Caki2 (cell line): ENCODE results near the gene FRRS1L. TPM values are rescaled to one million over a fixed set of nuclear protein-coding genes. Genes with fewer than 3 reads are reported as not detected.

Source experiments
- DNase-seq: peaks from one replicate; pipeline ENCODE4 v3.0.0-alpha.2; 2015; ENCODE audit warnings: low read depth
- in situ Hi-C: cut with HindIII; loops from 2 replicates; pipeline ENCODE4 v1.10.0; 2016; ENCODE audit warnings: low sequenced_read_pairs, low pct_unique_long_range_greater_than_20kb, mixed read lengths
- total RNA-seq: library from RNA; depleted of rRNA; stranded (reverse); fragments of >200 nt; shearing (Covaris generic); gene quantifications from 2 replicates; pipeline ENCODE4 v1.2.3, GENCODE V29; 2014; ENCODE audit warnings: low replicate concordance

The FRRS1L gene
- total RNA-seq, 1 experiment from 2014 or later = not detected

DNA sequence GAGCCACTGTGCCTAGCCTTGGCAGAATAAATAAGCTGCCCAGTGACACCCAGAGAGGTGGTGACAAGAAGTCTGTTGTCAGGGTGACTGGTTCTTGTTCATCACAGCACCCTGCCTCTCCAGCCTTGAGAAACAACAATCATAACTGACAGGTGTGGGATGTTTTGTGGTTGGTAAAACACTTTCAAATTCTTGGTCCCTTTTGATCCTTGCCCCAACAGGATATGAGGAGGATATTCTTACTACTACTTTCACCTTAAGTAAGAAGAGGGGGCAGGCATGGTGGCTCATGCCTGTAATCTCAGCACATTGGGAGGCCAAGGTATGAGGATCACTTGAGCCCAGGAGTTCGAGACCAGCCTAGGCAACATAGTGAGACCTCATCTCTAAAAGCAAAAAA, 14.2 kb upstream of the FRRS1L start:
- no peak for DNase-seq
- in situ Hi-C loops = no loop called here

DNA sequence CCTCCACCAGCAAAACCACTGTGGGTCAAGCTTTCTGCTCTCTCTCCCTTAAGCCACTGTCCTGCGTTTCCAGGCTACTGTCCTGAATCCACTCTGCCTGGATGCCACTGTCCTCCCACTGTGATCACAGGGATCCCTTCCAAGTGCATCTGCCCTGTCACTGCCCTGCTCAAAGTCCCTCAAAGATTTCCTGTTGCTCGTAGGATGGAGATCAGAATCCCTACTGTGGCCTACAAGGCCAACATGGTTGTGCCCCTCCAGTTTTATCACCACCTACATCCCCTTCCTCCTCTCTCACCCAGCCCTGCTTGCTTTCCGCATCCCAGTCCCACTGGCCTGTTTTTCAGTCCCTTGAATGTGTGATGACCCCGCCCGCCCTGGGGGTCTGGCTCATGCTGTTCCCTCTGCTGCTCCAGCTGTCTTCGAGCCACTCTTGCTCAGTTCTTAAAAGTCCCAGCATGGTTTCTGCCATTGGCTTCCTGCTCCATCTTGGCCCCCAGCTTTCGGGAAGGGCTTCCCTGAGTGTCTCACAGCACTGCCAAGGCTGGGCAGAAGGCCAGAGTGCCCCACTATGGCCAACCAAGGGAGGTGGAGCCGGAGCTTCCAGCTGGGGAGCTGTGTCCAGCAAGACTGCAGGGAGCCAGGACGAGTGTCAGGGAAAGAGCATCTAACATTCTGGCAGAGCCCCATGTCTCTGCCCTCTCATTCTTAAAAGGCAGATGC, 12.9 kb upstream of the FRRS1L start:
- no peak for DNase-seq
- in situ Hi-C loops = no loop called here

DNA sequence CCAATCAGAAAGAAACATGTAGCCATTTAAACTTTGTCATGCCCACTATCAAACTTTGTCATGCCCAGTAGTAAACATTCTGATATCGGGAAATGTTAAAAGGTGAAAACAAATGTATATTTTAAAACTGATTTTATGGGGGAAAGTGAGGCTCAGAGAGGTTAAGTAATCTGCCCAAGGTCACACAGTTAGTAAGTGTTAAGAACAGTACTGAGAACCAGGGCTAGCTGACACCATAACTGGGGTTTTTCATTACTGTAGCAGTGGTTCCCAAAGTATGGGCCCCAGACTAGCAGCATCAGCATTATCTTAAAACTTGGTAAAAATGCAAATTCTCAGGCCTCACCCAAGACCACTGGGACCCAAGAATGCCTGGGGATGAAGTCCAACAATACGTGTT, 9.9 kb upstream of the FRRS1L start:
- DNase-seq = no peak
- in situ Hi-C loops = no loop called here

DNA sequence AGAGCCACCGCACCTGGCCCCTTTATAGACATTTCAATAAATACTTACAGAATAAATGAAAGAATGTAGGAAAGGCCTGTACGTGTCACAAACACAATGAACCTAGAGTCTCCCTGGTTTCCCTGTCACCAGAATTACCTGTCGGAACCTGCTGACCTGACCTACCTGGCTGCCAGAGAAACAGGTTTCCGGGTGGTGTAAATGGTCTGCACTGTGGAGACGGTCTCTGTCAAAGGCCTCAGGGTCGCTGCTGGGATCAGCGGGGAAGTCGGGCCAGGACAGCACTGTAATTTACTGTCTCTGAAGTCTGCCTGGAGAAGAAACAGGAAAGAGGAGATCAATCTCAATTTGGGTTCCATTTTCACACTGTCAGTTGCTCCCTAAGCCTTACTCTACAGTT, 9.3 kb upstream of the FRRS1L start:
- in situ Hi-C loops = no loop called here

DNA sequence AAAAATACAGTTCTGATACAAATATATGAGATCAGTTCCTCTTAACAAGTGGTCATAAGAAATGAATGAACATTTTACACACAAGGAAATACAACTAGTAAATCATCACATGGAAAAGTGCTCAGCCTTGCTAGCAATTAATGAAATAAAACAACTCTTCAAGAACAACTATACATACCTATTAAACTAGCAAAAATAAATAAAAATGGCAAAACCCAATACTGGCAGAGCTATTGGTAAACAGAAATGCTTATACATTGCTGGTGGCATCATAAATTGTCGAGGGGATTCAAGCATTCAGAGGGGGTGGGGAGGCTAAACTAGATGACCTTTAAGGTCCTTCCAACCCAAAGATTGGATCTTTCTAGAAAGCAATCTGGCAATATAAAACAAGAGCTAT, 5.9 kb upstream of the FRRS1L start:
- in situ Hi-C loops = no loop called here
- no peak for DNase-seq

More for the DNA sequence above, 9.3 kb upstream of the FRRS1L start:
- DNase-seq = no peak

DNA sequence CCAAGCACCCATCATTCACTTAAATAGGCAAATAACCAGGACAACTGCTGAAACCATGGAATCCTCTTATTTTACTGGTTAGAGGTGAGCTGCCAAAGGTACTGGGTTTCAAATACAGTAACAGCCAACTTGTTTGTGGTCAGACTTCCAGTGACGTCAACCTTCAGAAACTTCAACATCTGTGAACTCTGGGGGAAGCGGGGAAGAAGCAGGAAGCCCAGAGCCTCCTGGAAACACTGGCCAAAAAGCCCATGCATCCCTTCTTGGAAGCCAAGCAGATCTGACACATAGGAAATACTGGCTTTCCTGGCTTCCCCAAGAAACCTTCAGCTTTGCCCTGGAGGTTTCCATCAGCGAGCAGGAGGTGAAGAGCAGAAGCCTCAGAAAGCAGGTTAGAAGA, 4.9 kb upstream of the FRRS1L start:
- no peak for DNase-seq
- in situ Hi-C loops = no loop called here

DNA sequence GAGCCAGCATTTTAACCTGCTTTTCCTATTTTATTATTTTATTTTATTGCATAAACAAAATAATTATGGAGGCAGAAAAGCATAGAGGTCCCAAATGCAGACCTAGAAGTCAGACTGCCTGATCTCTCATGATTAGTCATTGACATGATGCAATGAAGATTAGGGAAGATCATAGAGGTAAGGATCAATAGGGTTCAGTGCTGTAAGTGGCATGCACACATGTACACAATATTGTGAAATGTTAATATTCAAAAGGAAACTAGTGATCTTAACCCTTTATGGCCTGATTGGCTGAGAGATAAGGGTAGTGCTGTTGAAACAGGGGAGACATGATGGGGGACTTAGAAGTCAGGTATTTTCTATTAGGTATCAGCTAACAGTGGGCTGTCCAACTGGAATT, 1.1 kb upstream of the FRRS1L start:
- DNase-seq = no peak
- in situ Hi-C loops = no loop called here

DNA sequence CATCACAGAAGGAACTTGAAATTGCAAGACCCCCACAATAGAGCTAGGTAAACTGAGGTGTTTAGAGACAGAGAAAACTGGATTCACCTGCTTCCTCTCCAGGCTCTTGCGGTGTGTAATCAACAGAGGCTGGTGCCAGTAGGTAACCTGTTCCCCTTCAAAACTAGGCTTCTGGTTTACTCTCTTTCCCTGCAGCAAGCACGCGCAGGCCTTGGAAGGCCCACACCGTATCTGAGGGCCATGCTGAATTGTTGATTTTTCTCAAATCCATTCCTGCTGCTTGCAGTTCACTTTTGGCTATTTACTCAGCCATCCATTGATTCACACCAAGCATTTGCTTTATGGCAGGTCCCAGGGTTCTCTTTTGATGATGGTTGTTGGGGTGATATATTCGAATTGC, 667 bp upstream of the FRRS1L start:
- in situ Hi-C loops = no loop called here
- DNase-seq = no peak

DNA sequence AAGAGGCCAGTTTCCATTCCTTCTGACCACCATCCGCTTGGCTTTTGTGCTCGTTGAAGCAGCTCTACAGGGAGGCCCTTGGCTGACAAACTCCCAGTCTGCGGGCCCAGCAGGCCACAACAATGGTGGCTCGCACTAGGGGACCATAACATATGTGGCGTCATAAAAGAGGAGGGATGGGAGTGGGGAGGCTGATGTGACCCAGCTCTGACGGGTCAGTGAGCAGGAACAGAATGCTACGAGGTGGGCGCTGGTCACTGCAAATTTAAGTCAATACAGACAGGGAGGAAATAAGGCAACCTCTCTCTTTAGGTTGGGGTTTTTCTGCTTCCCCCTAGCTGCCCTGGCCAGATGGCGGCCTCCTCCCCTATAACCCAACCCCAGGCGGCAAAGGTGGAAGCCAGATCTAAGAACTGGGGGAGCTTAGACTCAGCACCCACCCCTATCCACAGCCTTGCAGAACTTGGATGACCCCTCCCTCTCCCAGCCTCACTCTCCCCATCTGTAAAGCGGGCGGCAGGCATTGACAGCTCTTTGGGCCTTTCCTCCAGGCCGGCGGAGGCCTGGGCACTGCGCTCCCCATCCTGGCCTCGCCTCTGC, 778 bp downstream of the FRRS1L start:
- in situ Hi-C loops = no loop called here
- no peak for DNase-seq

DNA sequence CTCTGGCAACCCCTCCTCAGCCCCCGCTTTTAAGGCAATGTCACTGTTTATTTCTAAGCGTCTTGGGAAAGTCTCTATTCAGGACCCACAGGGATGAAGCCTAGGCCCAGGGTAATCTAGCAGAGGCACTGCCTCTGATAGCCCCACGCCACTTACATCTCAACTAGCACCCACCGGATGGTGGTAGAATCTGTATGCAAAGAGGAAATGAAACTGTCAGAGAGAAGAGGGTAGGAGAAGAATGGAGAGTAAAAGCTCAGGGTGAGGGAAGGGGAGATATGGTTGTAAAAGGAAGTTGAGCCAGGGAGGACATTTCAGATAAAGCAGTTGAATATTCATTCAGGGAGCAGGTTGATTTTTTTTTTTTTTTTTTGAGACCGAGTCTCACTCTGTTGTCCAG, 3.0 kb downstream of the FRRS1L start:
- in situ Hi-C loops = no loop called here
- DNase-seq = no peak

DNA sequence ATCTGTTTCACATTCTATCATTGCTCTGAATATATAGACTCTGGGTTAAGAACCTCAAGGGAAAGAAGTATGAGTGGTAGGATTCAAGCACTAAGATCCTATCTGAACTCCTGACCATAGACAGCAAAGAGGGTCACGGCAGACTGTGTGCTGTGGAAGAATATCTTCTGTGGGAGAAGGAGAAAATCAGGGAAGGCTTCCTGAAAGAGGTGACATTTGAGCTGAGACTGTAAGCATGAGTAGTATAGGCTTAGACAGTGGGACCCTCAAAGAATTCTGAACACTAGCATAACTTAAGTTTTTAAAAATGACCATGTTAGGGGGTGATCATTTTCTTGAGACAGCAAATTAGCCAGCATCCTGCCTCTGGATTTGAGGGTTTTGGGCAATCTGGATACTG, 3.9 kb downstream of the FRRS1L start:
- no peak for DNase-seq
- in situ Hi-C loops = no loop called here

DNA sequence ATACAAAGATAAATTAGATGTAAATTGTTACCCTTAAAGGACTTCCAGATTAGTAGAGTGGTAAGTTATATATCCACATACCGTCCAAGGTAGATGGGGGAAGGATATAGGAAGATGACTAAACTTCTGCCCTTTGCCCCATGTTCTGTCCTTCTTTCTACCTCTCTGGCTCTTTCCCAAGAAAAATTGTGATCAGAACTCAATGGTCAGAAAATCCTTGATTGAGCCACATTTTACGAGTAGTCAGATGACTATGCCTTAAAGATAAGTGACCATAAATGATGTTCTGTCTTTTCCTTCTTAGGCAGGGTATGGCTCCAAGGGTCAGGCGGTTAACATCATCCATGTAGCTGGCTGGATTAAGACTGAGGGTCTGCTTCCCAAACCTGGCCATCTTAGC, 4.4 kb downstream of the FRRS1L start:
- in situ Hi-C loops = no loop called here

DNA sequence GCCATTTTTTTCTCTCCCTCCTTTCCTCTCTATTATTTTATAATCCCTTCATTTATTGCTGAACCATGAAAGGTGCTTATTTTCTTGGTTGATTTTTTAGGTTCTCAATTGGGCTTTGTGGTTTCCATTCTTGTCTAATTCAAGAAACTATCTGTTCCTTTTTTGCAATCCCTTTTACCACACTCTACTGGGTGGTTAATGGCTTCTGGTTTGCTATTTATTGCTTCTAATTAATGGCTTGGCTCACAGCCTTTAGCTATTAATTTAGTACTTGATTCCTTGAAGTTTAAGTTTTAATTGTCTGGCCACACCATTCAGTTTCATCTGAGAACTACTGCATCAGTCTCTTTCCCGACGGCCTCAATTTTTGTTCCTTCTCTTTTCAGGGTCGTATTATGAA, 5.6 kb downstream of the FRRS1L start:
- DNase-seq = no peak
- in situ Hi-C loops = no loop called here

More for the DNA sequence above, 4.4 kb downstream of the FRRS1L start:
- no peak for DNase-seq

DNA sequence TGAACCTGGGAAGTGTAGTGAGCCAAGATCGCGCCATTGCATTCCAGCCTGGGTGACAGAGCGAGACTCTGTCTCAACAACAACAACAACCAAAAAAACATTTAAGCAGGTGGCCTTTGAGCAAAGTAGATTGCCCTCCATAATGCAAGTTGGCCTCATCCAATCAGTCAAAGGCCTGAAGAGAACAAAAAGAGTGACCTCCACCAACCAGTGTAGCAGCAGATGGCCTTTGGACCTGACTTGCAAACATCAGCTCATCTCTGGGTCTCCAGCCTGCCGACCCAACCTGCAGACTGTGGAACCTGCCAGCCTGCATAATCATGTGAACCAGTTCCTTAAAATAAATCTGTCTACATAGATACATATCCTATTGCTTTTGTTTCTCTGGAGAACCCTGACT, 7.5 kb downstream of the FRRS1L start:
- in situ Hi-C loops = no loop called here
- no peak for DNase-seq

DNA sequence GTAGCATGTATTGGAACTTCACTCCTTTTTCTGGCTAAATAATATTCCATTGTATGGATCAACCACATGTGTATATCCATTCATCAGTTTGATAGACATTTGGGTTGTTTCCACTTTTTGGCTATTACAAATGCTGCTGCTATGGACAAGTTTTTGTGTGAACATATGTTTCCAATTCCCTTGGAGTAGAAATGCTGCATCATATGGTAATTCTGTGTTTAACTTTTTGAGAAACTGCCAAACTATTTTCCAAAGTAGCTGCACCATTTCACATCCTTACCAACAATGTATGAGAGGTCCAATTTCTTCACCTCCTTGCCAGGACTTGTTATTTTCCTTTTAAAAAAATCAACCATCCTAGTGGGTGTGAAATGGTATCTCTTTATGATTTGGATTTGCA, 8.4 kb downstream of the FRRS1L start:
- in situ Hi-C loops = no loop called here
- no peak for DNase-seq

DNA sequence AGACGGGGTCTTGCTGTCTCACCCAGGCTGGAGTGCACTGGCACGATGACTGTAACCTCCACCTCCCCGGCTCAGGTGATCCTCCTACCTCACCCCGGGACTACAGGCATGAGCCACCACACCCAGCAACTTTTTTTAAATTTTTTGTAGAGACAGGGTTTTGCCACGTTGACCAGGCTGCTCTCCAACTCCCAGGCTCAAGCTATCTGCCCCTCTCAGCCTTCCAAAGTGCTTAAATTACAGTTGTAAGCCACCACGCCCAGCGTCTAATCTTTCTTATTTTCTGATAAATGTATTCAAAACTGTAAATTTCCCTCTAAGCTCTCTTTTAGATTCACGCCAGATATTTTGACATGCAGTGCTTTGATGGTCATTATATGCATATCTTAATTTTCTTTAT, 10.3 kb downstream of the FRRS1L start:
- in situ Hi-C loops = no loop called here
- DNase-seq = no peak

DNA sequence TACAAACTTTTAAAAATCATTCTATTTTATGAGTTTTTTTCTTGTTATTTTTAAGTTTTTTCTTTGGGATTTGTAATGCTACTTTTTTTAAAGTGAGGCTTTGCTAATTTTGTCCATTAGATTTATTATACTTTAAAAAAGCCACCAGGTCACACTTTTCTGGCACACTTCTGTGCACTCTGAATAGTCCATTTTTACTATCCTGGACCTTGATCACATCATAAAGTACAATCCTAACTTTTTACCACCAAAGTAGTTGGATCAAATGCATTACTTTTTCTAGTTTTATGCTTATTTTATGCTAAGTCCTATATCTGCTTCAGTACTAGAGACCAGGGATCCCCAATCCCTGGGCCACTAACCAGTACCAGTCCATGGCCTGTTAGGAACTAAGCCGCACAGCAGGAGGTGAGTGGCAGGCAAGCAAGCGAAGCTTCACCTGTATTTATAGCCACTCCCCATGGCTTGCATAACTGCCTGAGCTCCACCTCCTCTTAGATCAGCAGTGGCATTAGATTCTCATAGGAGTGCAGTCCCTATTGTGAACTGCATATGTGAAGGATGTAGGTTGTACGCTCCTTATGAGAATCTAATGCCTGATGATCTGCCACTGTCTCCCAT, 16.0 kb downstream of the FRRS1L start:
- in situ Hi-C loops = no loop called here
- DNase-seq = no peak

DNA sequence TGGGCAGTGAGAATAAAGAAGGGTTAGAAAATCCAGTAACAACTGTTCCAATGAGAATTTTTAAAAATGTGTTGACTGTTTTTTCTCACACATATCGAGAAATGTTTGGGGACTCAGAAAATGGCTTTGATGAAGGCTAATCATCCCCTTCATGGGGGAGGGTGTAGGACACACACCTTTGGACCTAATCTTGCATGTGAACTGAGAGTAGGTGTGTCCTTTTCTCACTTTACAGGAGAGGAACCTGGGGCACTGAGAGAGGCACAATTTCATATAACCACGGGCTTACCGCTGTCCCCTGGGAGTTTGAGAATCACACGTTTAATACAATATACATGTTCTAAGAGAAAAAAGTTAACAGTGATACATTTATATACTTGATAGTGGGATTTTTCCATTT, 17.3 kb downstream of the FRRS1L start:
- DNase-seq = no peak
- in situ Hi-C loops = no loop called here

DNA sequence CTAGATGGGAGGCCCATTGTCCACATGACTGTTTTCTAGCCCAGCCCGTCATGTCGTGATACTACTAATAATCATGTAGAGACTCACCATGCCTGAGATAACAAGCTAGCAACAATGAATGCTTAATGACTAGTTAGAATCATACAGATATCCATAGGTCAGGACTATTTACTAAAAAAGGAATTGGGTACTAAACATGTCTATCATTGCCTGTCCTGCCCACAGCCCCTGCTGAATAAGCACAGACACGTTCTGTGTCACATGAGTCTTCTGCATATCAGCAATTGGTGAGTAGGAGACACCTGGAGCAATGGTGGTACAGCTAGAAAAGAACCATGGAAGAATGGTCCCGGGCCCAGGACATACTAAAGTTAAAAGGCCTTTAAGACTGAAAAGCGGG, 18.0 kb downstream of the FRRS1L start:
- in situ Hi-C loops = no loop called here

DNA sequence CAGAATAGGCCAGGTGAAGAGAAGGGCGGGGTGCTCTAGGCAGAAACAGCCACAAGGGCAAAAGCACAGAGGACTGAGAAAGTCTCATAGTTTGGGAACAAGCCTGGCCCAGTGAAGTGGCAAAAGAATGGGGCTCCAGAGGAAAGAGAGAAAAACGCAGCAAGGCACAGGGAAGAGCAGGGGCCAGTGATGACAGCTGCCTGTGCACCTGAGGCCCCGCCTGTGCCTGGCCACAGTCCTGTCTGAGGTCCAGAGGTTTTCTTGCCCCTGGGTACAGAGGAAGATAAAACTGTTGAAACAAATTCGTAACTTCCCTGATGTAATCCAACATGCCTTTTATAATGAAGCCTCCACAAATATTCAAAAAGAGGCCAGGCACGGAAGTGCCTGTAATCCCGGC, 22.0 kb downstream of the FRRS1L start:
- DNase-seq = no peak
- in situ Hi-C loops = no loop called here

More for the DNA sequence above, 18.0 kb downstream of the FRRS1L start:
- DNase-seq = no peak
